BE2C (cell line): Measurements from ENCODE around the gene TACR2.

Experiments
- DNase-seq: peaks from one replicate; pipeline ENCODE4 v3.0.0-alpha.2; 2020
- H3K27me3 ChIP-seq: fragments of 250-450 bp; sonication (Bioruptor Pico); 2 replicates; pipeline ENCODE4 v1.5.1; 2020; ENCODE audit warnings: mild to moderate bottlenecking
- H3K36me3 ChIP-seq: fragments of 250-450 bp; sonication (Bioruptor Pico); 2 replicates; pipeline ENCODE4 v1.5.1; 2020; ENCODE audit warnings: mild to moderate bottlenecking
- H3K4me1 ChIP-seq: fragments of 250-450 bp; sonication (Bioruptor Pico); 2 replicates; pipeline ENCODE4 v1.5.1; 2020
- H3K4me3 ChIP-seq: 2 replicates; pipeline ENCODE4 v1.5.1; 2011; ENCODE audit warnings: low read depth, low read length
- H3K9me3 ChIP-seq: fragments of 250-450 bp; sonication (Bioruptor Pico); 2 replicates; pipeline ENCODE4 v1.5.1; 2020
- TF ChIP-seq, protein P1 (sequence below): IDR thresholded peaks from 2 replicates; pipeline ENCODE4 v1.5.1; 2012; ENCODE audit warnings: mild to moderate bottlenecking, low read depth, low read length

TACR2 gene

GRCh38 chr10:69461243-69462025, 44.7 kb upstream of the TACR2 start:
- peaks cover 9% of the 10 kb centered on the region for H3K4me1 ChIP-seq
- TF ChIP-seq, protein P1, sequence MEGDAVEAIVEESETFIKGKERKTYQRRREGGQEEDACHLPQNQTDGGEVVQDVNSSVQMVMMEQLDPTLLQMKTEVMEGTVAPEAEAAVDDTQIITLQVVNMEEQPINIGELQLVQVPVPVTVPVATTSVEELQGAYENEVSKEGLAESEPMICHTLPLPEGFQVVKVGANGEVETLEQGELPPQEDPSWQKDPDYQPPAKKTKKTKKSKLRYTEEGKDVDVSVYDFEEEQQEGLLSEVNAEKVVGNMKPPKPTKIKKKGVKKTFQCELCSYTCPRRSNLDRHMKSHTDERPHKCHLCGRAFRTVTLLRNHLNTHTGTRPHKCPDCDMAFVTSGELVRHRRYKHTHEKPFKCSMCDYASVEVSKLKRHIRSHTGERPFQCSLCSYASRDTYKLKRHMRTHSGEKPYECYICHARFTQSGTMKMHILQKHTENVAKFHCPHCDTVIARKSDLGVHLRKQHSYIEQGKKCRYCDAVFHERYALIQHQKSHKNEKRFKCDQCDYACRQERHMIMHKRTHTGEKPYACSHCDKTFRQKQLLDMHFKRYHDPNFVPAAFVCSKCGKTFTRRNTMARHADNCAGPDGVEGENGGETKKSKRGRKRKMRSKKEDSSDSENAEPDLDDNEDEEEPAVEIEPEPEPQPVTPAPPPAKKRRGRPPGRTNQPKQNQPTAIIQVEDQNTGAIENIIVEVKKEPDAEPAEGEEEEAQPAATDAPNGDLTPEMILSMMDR = no peak
- H3K36me3 ChIP-seq = no peaks in the 10 kb centered on the region
- no peak for DNase-seq
- H3K9me3 ChIP-seq = no peaks in the 10 kb centered on the region
- no peaks in the 10 kb centered on the region for H3K27me3 ChIP-seq
- H3K4me3 ChIP-seq = no peak overlapping the region

DNA sequence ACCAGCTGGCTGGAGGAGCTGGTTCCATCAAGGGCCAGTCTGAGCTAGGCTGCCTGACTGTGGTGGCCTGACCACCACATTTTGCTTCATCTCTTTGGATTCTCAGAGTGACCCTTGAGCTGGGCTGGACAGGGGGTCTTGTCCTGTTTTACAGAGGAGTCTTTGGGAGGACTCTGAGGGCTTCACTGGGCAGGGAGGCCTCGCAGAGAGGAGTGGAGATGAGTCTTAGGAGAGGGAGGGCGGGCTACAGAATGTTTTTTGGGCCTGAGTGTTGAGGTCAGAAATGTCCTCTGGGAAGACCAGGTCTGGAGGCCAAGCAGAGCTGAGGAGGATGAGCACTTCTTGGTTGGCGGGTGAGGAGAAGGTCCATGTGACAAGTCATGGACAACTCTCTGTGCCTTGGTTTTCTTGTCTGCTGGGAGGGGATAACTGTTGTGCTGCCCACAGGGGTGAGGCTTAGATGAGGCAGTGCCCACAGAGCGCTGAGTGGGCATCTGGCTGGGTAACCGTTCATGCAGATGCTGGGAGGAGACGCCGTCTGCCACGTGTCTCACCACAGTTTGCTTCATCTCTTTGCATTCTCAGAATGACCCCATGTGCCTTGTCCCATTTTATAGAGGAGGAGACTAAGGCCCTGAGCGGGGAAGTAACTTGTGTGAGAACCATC, 44.0 kb upstream of the TACR2 start:
- no peak for DNase-seq
- H3K4me3 ChIP-seq = no peak overlapping the region
- H3K9me3 ChIP-seq = no peaks in the 10 kb centered on the region
- no peaks in the 10 kb centered on the region for H3K36me3 ChIP-seq
- H3K27me3 ChIP-seq = no peaks in the 10 kb centered on the region
- peaks cover 9% of the 10 kb centered on the region for H3K4me1 ChIP-seq
- TF ChIP-seq, protein P1 = no peak

- peaks cover 9% of the 10 kb centered on the region for H3K4me1 ChIP-seq
- H3K9me3 ChIP-seq = no peaks in the 10 kb centered on the region
- TF ChIP-seq, protein P1 = no peak
- no peaks in the 10 kb centered on the region for H3K36me3 ChIP-seq
- no peak overlapping the region for H3K4me3 ChIP-seq
- DNase-seq = no peak
- H3K27me3 ChIP-seq = no peaks in the 10 kb centered on the region
These were observed 43.3 kb upstream of the TACR2 start for GRCh38 chr10:69459893-69460575.

DNA sequence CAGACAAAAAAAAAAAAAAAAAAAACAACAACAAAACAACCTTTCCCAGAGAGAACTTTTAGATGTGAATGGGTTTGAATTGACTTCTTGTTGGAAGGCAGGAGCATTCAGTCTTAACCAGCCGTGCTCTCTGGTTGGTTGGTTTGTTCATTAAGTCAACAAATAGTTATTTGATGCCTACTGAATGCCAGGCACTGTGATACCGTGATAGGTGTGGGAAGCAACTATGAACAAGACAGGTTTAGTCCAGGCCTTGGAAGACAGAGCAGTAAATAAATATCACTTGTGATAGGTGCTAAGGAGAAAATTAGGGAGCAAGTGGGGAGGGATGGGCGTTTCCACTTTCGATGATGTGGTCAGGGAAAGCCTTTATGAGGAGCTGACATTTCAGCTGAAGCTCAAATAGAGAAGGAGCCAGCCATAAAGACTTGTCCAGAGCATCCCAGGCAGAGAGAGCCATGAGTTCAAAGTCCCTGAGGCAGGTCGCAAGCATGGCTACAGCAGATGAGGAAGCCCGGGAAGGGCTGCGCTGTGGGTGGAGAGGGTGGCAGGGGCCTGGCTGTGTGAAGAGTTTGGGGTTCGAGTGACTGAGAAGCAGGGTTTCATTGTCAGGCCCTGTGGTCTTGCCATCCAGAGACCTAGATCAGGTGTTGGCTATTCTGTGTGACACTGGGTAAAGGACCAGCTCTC, 42.5 kb upstream of the TACR2 start:
- H3K4me1 ChIP-seq = peaks cover 3% of the 10 kb centered on the region
- no peaks in the 10 kb centered on the region for H3K36me3 ChIP-seq
- H3K4me3 ChIP-seq = no peak overlapping the region
- no peaks in the 10 kb centered on the region for H3K27me3 ChIP-seq
- H3K9me3 ChIP-seq = no peaks in the 10 kb centered on the region
- no peak for DNase-seq
- TF ChIP-seq, protein P1 = no peak

DNA sequence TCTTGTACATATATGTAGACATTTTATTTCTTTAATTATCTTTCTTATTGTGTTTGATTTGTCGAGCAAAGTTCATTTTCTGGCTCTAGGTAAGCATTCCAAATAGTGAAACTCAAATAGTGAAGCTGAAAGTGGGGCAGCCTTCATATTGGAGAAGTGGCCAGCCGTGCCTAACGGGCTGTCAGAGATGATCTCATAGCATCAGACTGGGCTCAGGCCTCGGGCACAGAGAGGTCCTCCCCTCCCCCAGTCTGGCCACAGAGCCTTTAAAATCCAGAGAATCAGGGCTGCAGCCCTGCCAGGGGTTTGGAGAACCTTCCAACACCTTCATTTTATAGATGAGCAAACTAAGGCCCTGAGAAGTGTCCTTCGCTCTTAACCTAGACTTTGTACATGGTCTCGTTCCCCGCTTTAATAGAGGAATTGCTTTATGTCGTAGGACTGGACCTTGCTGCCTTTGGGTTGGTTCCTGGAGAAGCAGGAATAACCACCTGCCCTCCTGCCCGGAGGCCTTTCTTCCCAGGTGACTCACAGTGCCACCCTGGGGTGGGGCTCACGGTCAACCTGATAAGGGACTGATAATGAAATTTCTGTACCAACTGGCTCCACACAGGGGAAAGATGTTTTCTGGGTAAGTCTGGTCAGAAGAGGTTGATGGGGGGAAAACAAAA, 41.8 kb upstream of the TACR2 start:
- TF ChIP-seq, protein P1 = no peak
- DNase-seq = no peak

More for the DNA sequence above, 41.8 kb upstream of the TACR2 start:
- H3K36me3 ChIP-seq = no peaks in the 10 kb centered on the region
- no peak overlapping the region for H3K4me3 ChIP-seq
- H3K4me1 ChIP-seq = peaks cover 3% of the 10 kb centered on the region
- no peaks in the 10 kb centered on the region for H3K27me3 ChIP-seq
- no peaks in the 10 kb centered on the region for H3K9me3 ChIP-seq
